Activated CD8-positive, alpha-beta memory T cell treated with anti-CD3 and anti-CD28 coated beads, Interleukin-2, amount 50 U/mL, for 1 hour (primary cell): ENCODE results near the gene FANCI.

Source experiments
- DNase-seq: peaks from one replicate; pipeline ENCODE4 v3.0.0-alpha.2; 2020; ENCODE audit errors: extremely low read depth

Gene FANCI

DNA sequence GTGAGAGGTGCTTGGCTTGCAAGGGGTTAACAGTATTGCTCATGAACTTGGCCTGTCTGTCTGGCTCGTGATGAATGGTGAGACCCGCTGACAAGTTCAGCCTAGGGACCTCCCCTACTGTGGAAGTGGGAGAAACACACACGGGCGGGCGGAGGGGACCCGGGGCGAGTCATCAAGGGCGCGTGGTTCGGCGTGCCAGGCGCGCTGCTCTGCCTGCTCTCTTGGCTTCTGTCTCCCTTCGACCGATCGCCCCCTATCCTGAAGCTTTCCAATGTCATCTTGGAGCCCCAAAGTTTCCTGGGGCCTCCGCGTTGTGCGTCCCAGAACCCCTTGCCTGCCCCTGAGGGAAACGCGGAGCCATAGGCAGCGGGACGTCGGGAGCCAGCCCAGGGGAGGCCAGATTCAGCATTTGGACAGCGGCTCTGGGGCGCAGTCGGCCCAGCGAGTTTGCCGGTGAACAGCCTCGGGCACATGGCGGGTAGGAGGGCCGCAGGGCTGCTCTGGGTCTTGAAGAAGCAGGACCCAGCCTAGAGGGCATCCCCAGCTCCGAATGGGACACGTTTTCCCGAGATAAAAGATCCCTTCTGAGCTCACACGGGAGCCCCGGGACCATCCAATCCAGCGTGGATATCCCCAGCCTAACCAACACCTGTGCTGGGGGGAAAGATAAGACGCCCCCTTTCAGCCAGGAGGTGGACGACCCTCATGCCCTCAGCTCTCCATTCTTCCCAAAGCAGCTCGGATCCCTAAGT lies 117.8 kb downstream of the FANCI start:
- no peak for DNase-seq

DNA sequence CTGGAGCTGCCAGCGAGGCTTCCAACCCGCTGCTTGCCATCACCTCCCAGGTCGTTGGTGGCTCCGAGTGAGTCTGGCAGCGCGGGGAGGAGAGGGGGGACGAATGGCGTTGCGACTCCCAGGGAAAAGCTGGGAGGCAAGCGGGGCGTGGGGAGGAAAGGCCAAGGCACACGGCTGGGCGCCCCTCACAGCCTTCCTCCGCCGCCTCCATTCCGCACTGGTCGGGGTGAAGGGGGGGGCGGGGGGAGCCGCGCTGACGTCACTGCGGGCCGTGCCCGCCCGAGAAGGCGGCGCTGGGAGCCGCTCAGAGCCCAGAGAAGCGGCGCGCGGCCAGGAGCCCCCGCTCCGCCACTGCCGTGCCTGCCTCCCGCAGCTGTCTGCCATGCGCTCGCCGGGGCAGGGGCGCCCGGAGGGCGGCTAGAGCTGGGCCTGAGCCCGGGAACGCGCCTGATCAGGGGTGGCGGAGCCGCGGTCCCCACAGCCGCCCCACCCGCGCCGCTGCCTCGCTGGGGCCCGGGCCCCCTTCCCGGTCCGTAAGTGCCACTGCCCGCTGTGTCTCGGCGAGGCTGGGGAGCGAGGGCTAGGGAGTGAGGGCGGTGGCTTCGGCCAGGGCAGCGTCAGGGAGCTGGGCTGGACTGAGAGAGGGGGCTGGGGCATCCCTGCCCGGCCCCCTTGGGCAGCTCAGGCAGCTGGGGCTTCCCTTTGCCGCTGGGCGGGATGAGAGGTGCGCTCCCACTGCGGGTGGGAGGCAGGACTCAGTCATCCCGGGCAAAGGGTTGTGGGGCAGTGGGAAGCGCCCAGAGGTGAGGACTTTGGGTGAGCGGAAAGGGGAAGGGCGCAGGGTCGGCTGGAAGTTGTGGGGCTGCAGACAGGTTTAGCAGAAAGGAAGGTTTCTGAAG lies 118.7 kb downstream of the FANCI start:
- no peak for DNase-seq

DNA sequence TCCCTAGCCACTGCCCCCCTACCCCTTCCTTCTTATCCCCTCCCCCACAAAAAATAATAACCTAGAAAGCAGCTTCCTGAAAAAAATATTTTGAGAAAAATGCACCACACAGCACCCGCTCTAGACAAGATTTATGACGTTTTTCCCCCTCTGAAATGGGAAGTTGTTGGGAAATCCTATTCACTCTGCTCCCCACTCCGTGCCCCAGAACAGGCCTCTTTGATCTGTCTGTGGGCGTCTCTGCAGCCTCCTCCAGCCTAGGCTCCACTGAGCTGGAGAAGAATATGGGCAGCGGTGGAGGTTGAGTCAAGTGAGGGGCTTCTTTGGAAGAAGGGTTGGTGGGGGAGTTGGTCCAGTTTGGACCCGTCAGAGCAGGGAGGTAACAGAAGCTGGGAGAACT lies 119.4 kb downstream of the FANCI start:
- DNase-seq: no peak

DNA sequence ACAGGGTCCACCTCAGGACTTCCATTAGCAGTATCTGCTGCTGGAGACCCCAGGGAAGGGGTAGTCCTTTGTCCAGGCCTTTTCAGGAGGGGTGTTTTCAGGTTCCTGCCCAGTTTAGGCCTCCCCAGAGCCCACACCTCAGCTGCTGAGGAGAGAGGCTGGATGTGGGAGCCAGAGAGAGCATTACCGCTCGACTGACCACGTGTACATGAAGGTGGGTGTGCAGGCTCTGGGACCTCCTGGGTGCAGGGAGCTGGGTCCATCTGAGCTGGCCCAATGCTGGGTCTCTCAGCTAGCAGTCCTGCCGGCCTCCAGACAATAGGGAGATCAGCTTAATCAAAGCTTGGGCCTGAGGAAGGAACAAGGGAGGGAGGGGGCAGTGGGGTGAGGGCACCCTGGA lies 120.0 kb downstream of the FANCI start:
- no peak for DNase-seq

DNA sequence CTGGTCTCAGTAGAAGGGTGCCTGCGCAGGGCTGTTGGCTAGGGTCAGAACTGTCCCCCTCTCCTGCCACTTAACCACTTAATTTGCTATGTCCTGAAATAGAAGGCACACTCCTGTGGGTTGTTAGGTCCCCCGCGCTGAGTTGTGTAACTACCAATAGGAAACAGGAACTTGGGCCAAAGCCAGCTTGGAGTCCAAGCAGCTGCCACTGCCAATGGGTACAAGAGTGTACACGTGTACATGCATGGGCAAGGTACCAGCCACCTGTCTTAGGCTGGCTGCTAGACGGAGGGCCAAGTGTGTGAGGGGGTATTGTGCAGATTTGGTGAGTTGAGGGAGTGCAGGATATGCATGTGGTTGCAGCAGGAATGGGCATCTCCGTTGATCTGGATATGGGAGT lies 120.6 kb downstream of the FANCI start:
- no peak for DNase-seq

DNA sequence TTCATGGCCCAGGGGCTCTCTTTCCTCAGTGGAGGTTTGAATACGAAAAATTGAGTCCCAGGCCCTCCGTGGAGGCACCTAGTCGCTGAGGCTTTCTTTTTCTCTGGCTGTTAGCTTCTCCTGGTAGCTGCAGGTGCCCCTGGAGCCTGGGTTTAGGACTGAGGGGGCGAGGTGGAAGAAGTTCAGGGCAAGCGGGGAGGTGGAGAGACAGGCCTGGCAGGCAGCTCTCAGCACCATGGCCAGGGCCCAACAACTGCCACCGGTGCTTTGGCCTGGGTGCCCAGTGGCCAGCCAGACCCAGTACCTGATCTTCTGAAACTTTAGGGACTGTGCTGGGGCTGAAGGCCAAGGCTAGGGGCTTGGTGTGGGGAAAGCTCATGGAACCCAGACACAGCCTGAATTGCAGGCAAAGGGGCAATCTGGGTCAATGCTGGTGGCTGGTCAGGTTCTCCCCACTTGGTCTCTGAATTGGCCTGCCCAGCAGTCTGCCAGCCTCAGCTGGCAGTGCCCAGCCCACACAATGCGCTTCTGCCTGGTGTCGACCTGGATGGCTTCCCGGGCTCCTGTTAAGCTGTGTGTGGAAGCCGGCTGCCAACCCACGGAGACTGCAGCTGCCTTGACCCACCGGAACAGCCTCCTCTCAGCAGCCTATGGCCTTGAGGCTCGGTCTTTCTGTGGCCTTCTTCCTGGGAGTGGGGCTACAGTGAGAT lies 121.1 kb downstream of the FANCI start:
- no peak for DNase-seq

DNA sequence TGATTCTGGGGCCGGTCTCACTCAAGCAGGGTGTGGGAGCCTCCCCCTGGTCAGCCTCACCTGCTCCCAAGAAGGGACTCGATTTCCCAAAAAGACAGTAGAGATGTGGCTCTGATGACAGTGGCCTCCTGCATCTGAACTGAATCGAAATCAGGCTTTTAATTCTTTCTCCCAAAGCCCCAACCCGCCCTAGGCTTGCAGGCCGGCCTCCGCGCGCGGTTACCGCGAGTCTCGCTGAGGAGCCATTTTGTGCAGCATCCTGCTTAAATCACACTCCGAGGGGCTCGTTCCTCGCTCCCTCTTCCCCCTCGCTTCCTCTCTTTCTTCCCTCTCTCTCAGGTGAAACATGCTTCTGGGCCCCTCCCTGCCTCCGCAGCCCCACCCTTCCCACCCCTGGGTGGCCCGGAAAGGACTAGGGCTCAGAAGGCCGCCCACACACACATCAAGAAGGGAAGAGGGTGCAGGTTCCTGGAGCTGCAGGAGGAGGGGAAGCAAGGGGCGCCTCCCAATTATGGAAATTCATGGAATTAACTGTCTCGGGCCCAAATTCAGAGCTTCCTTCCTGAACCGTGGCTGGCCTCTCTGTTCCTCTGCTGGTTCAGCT lies 121.8 kb downstream of the FANCI start:
- DNase-seq: no peak
